Endodermal cell (in vitro differentiated cells): ENCODE data around the gene MYO16. TPM values are rescaled to one million over a fixed set of nuclear protein-coding genes. Genes with fewer than 3 reads are reported as not detected.
A peak's percentile ranks its signal among the peaks of the same experiment; 100 is the strongest.

Experiments used
- DNase-seq: peaks from one replicate; pipeline ENCODE4 v3.0.0-alpha.2; 2017
- H3K27ac ChIP-seq: 2 replicates; pipeline ENCODE4 v1.5.1; 2013; ENCODE audit warnings: mild to moderate bottlenecking, low read depth, low read length, moderate library complexity
- H3K27me3 ChIP-seq: 2 replicates; pipeline ENCODE4 v1.6.1; 2013; ENCODE audit warnings: mild to moderate bottlenecking, low read length, moderate library complexity; ENCODE audit not compliant: insufficient read depth, control insufficient read depth, poor library complexity, severe bottlenecking
- H3K36me3 ChIP-seq: 2 replicates; pipeline ENCODE4 v1.7.0; 2013; ENCODE audit warnings: mild to moderate bottlenecking, low read length, moderate library complexity; ENCODE audit not compliant: control insufficient read depth, insufficient read depth
- H3K4me1 ChIP-seq: one replicate; pipeline ENCODE4 v1.7.0; 2013; ENCODE audit warnings: low read length; ENCODE audit not compliant: control insufficient read depth, insufficient read depth
- H3K4me3 ChIP-seq: 2 replicates; pipeline ENCODE4 v1.5.1; 2013; ENCODE audit warnings: mild to moderate bottlenecking, low read length, moderate library complexity
- H3K9ac ChIP-seq: 2 replicates; pipeline ENCODE4 v1.6.1; 2013; ENCODE audit warnings: mild to moderate bottlenecking, low read length, moderate library complexity; ENCODE audit not compliant: poor library complexity, severe bottlenecking; ENCODE audit errors: extremely low read depth
- H3K9me3 ChIP-seq: 2 replicates; pipeline ENCODE4 v1.6.1; 2013; ENCODE audit warnings: mild to moderate bottlenecking, low read length, moderate library complexity; ENCODE audit not compliant: control insufficient read depth
- H3K27ac Mint-ChIP-seq: 2 replicates; pipeline ENCODE4 v1.8.0; 2020; ENCODE audit warnings: mixed read lengths
- H3K27me3 Mint-ChIP-seq: 2 replicates; pipeline ENCODE4 v1.8.0; 2021; ENCODE audit warnings: mild to moderate bottlenecking, mixed read lengths; ENCODE audit not compliant: insufficient read depth
- H3K36me3 Mint-ChIP-seq: 2 replicates; pipeline ENCODE4 v1.8.0; 2020; ENCODE audit warnings: low read depth, mixed read lengths
- H3K4me1 Mint-ChIP-seq: 2 replicates; pipeline ENCODE4 v1.8.0; 2020; ENCODE audit warnings: mixed read lengths
- H3K4me3 Mint-ChIP-seq: 2 replicates; pipeline ENCODE4 v1.8.0; 2020; ENCODE audit warnings: mild to moderate bottlenecking, moderate library complexity, mixed read lengths
- H3K9me3 Mint-ChIP-seq: 2 replicates; pipeline ENCODE4 v1.8.0; 2020; ENCODE audit warnings: mild to moderate bottlenecking, mixed read lengths
- WGBS, 2 experiments: methylation state at CpG; one replicate each; pipeline versions ENCODE4 v1.1.5 to v1.1.7; 2013; ENCODE audit warnings: missing lambda C conversion rate in 2 of 2, mixed read lengths in 1 of 2; ENCODE audit not compliant: insufficient coverage in 1 of 2, insufficient read length in 1 of 2; 5-methylcytosine and 5-hydroxymethylcytosine counted together
- total RNA-seq, 2 donors: library from RNA; stranded (reverse); fragmentation: NEBNext Ultra II Directional in 1 of 2; extraction: Animal tissue kit (Norgen Biotek cat#: 25700) in 1 of 2; gene quantifications; 2 replicates in 1 of 2; 3 replicates in 1 of 2; pipeline ENCODE4 v1.2.1, GENCODE V29; 2021
- TF ChIP-seq, protein P1 (sequence below): fragments of 200-600 bp; sonication (generic); conservative IDR thresholded peaks from 2 replicates; pipeline ENCODE4 v1.5.0; 2021; ENCODE audit warnings: antibody characterized with exemption, mild to moderate bottlenecking

The MYO16 gene
- total RNA-seq, 2 donors from 2014 or later: 0.70 to 1.2 TPM

- DNase-seq: peak; percentile 59
- 55 to 78% methylated on average over 8 to 9 of the region's 9 CpGs for WGBS, 2 experiments
- peaks cover 32% of the 10 kb centered on the region for H3K4me1 Mint-ChIP-seq
- H3K27ac ChIP-seq: peak overlapping the region; percentile 33
- peaks cover 6% of the 10 kb centered on the region for H3K36me3 Mint-ChIP-seq
- peaks cover 9% of the 10 kb centered on the region for H3K4me1 ChIP-seq
- H3K9ac ChIP-seq: no peak overlapping the region
- H3K36me3 ChIP-seq: no peaks in the 10 kb centered on the region
- no peak overlapping the region for H3K4me3 Mint-ChIP-seq
- H3K4me3 ChIP-seq: peak overlapping the region; percentile 3
- peaks cover 15% of the 10 kb centered on the region for H3K9me3 Mint-ChIP-seq
- H3K27me3 ChIP-seq: no peaks in the 10 kb centered on the region
- peak overlapping the region; percentile 79 for H3K27ac Mint-ChIP-seq
- TF ChIP-seq, protein P1, sequence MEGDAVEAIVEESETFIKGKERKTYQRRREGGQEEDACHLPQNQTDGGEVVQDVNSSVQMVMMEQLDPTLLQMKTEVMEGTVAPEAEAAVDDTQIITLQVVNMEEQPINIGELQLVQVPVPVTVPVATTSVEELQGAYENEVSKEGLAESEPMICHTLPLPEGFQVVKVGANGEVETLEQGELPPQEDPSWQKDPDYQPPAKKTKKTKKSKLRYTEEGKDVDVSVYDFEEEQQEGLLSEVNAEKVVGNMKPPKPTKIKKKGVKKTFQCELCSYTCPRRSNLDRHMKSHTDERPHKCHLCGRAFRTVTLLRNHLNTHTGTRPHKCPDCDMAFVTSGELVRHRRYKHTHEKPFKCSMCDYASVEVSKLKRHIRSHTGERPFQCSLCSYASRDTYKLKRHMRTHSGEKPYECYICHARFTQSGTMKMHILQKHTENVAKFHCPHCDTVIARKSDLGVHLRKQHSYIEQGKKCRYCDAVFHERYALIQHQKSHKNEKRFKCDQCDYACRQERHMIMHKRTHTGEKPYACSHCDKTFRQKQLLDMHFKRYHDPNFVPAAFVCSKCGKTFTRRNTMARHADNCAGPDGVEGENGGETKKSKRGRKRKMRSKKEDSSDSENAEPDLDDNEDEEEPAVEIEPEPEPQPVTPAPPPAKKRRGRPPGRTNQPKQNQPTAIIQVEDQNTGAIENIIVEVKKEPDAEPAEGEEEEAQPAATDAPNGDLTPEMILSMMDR: no peak
- no peaks in the 10 kb centered on the region for H3K27me3 Mint-ChIP-seq
- peaks cover 16% of the 10 kb centered on the region for H3K9me3 ChIP-seq
Observed at GRCh38 chr13:109243311-109243951, 614.0 kb downstream of the MYO16 start.

GRCh38 chr13:109244566-109244965, 615.2 kb downstream of the MYO16 start:
- DNase-seq: no peak
- no peaks in the 10 kb centered on the region for H3K27me3 Mint-ChIP-seq
- Histone ChIP-seq H3K36me3 (no peaks in the 10 kb centered on the region), H3K9me3 (peaks cover 27% of the 10 kb centered on the region), H3K9ac (no peak overlapping the region), H3K4me3 (no peak overlapping the region), H3K27me3 (no peaks in the 10 kb centered on the region), H3K27ac (no peak overlapping the region), H3K4me1 (peaks cover 9% of the 10 kb centered on the region)
- peaks cover 32% of the 10 kb centered on the region for H3K4me1 Mint-ChIP-seq
- peaks cover 23% of the 10 kb centered on the region for H3K9me3 Mint-ChIP-seq
- WGBS, 2 experiments: 88 to 100% methylated on average over 2 to 7 of the region's 7 CpGs
- H3K4me3 Mint-ChIP-seq: no peak overlapping the region
- TF ChIP-seq, protein P1: no peak
- peaks cover 14% of the 10 kb centered on the region for H3K36me3 Mint-ChIP-seq
- no peak overlapping the region for H3K27ac Mint-ChIP-seq

DNA sequence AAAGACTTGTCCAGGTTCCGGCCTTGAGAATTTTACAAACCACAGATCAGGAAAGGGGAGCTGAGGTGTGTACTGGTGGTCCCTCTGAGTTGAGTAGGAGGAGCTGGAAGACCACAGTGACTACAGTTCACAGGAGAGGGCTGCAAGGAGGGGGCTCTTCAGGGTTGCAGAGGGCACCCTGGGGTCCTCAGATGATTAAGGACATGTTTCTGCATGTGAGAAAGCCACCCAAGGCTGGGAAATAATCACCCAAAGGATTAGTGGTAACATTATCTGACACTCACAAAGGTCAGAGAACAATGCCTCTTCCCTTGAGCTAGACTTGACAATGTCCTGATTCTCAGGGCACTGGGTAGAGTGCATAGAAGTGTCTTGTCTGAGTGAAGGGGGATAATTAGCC, 616.6 kb downstream of the MYO16 start:
- DNase-seq: peak; percentile 68
- Histone ChIP-seq H3K4me1 (peaks cover 9% of the 10 kb centered on the region), H3K9ac (no peak overlapping the region), H3K27ac (peak overlapping the region; percentile 12), H3K36me3 (no peaks in the 10 kb centered on the region), H3K4me3 (peak overlapping the region; percentile 30), H3K9me3 (peaks cover 40% of the 10 kb centered on the region), H3K27me3 (no peaks in the 10 kb centered on the region)
- peaks cover 35% of the 10 kb centered on the region for H3K9me3 Mint-ChIP-seq
- TF ChIP-seq, protein P1: no peak
- 82 to 100% methylated on average over 1 of the region's 1 CpG for WGBS, 2 experiments
- peak overlapping the region; percentile 78 for H3K27ac Mint-ChIP-seq
- H3K27me3 Mint-ChIP-seq: no peaks in the 10 kb centered on the region
- peaks cover 18% of the 10 kb centered on the region for H3K36me3 Mint-ChIP-seq
- H3K4me3 Mint-ChIP-seq: no peak overlapping the region
- peaks cover 32% of the 10 kb centered on the region for H3K4me1 Mint-ChIP-seq
